ENCODE results near the gene MINK1. TPM values are rescaled to one million over a fixed set of nuclear protein-coding genes. Genes with fewer than 3 reads are reported as not detected.
A peak's percentile ranks its signal among the peaks of the same experiment; 100 is the strongest.

Gene MINK1
- total RNA-seq (2014; rRNA removed; shearing (Covaris generic)) (38.3 and 40.6 TPM in 2 replicates), total RNA-seq (2022) (61.0 and 62.5 TPM in 2 replicates), Bru-seq, nascent RNA (percentile 59 among the genes with signal in this experiment), BruChase-seq, experiment 1, labeled RNA remaining after a 6-hour chase (percentile 76 among the genes with signal in this experiment), BruChase-seq, experiment 2, labeled RNA remaining after a 2-hour chase (percentile 67 among the genes with signal in this experiment)
- long read RNA-seq, full-length matches to known transcripts = 24 of 107 reads
- long read RNA-seq, partial matches to known transcripts = 34 of 107 reads
- long read RNA-seq, other reads (novel, unspliced or antisense) = 49 of 107 reads

DNA sequence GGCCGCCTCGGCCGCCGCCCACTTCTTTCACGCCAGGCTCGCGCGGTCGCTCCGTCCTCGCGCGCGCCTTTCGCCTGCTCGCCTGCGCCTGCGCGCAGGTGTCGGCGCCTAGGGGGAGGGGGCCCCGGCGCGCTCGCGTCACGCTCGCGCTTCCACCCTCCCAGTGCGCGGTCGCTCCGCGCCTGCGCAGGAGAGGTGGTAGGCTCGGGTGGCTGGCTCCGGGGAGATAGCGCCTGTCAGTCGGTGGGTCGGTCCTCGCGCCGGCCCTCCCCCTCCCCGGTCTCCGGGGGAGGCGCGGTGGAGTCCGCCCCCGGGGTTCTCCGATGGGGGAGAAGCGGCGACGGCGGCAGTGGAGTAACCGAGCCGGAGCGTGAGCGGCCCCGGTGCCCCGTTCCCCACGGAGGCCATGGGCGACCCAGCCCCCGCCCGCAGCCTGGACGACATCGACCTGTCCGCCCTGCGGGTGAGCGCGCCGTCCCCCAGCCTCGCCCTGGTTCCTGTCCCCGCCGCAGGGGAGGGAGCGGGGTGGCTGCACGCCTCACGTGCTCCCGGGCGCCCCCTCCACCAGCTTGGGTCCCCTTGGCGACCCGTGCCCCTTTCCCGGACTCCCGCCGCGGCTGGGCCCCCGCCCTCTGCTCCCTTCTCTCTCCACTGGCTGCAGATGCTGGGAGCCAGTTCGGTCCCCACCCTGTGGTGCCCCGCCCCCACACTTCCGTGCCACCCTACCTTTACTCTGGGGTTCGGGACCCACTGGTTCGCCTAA is at the start of gene MINK1:
Gene MINK1, plus strand, starts transcription at position 163 of the 763 bp plus-strand sequence. Its CDS starts 244 bp downstream, at position 407.
- Histone ChIP-seq H3K27ac (ENCODE audit: low read depth, low read length, poor library complexity, severe bottlenecking) (peak within 1 kb of the TSS; percentile 49), H3K36me3 (ENCODE audit: insufficient read depth, low read length) (peaks cover 25% of the 10 kb centered on the region; the same call in 1 of the 2 replicates), H3K9me3 (ENCODE audit: low read length) (no peaks in the 10 kb centered on the region), H3K79me2 (ENCODE audit: insufficient read depth, low read depth, low read length) (peaks cover 37% of the 10 kb centered on the region), H4K20me1 (ENCODE audit: insufficient read depth, low read length) (no peaks in the 10 kb centered on the region), H3K4me1 (ENCODE audit: insufficient read depth, low read length, poor library complexity, severe bottlenecking) (peaks cover 23% of the 10 kb centered on the region), H2AFZ (ENCODE audit: low read length) (peak within 1 kb of the TSS; percentile 91; the same call in 1 of the 2 replicates), H3K9me2 (ENCODE audit: insufficient read depth, low read length) (no peaks in the 10 kb centered on the region), H3K4me2 (ENCODE audit: low read length) (peak within 1 kb of the TSS; percentile 80), H3K4me3 (ENCODE audit: low read depth, low read length, poor library complexity, severe bottlenecking) (peak within 1 kb of the TSS; percentile 87)
- intact Hi-C loops (cut with micrococcal nuclease; ENCODE audit: unreplicated experiment) = loop anchor here (2.0 to 5.0 kb wide), 2 partner anchors 27 to 196 kb away; partner anchors contain the start of gene PLD2
- ChIA-PET POLR2A (interaction anchor here (0.7 to 1.3 kb wide), 2 partner anchors 43 to 107 kb away, joined by 3 to 4 read pairs; partner anchors contain the start of genes RNF167 and SLC25A11), CTCF (ENCODE audit: unreplicated experiment) (interaction anchor here (0.9 kb wide), 1 partner anchor 43 kb away, joined by 3 read pairs; no protein-coding TSS in a partner anchor)
- TF ChIP-seq EZH2phosphoT487 (IDR thresholded peaks at IDR 0.05; ENCODE audit: borderline replicate concordance, low read depth, low read length) = no peak
- TF ChIP-seq, protein P1, sequence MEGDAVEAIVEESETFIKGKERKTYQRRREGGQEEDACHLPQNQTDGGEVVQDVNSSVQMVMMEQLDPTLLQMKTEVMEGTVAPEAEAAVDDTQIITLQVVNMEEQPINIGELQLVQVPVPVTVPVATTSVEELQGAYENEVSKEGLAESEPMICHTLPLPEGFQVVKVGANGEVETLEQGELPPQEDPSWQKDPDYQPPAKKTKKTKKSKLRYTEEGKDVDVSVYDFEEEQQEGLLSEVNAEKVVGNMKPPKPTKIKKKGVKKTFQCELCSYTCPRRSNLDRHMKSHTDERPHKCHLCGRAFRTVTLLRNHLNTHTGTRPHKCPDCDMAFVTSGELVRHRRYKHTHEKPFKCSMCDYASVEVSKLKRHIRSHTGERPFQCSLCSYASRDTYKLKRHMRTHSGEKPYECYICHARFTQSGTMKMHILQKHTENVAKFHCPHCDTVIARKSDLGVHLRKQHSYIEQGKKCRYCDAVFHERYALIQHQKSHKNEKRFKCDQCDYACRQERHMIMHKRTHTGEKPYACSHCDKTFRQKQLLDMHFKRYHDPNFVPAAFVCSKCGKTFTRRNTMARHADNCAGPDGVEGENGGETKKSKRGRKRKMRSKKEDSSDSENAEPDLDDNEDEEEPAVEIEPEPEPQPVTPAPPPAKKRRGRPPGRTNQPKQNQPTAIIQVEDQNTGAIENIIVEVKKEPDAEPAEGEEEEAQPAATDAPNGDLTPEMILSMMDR (conservative IDR thresholded peaks at IDR 0.05; ENCODE audit: low read length) = no peak
- DNase-seq (ENCODE audit: low spot score) = peak; percentile 96
- BruUV-seq (replicated peaks) = no TSS peak

DNA sequence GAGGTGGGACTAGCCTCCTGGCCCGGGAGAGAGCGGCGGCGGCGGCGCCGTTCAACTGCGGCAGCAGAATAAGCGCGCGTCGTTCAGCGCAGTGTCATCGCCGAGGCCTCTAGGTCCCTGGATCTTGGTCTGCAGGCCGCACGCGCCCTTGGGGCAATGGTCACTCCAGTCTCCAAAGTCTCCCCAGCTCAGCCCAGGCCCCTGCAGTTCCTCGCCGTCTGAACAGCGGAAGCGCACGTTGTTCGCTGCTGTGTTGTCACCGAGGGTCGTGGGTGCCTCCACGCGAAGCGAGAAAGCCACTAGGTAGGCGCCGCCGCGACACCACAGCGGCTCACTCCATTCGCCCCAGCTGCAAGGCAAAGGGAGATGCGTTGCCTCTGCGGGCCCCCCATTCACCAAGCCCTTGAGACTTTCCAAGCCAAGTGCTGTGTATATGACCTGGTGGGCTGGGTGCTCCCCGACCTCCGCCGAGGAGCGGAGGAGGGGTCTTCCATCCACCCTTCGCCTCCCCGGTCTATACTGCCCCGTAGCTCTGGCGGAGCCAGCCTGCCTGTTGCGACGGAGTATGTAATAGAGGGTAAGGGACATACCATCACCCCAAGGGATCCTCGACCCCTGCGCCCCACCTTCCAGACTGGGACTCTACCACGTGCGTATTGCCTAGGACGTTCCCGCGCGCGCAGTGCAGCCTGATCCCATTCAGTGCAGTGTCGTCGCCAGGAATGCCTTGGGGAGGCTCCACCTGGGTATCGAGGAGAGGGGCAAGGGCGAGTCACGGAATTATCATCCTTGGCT is 47.6 kb upstream of the MINK1 start:
- Histone ChIP-seq H3K79me2 (ENCODE audit: insufficient read depth, low read depth, low read length) (no peaks in the 10 kb centered on the region), H4K20me1 (ENCODE audit: insufficient read depth, low read length) (no peaks in the 10 kb centered on the region), H3K4me2 (ENCODE audit: low read length) (no peak overlapping the region), H3K9me3 (ENCODE audit: low read length) (no peaks in the 10 kb centered on the region), H3K36me3 (ENCODE audit: insufficient read depth, low read length) (no peaks in the 10 kb centered on the region), H3K4me1 (ENCODE audit: insufficient read depth, low read length, poor library complexity, severe bottlenecking) (peaks cover 10% of the 10 kb centered on the region), H3K27ac (ENCODE audit: low read depth, low read length, poor library complexity, severe bottlenecking) (no peak overlapping the region), H3K9me2 (ENCODE audit: insufficient read depth, low read length) (no peaks in the 10 kb centered on the region), H3K4me3 (ENCODE audit: low read depth, low read length, poor library complexity, severe bottlenecking) (no peak overlapping the region), H2AFZ (ENCODE audit: low read length) (no peak overlapping the region)
- POLR2A ChIA-PET = no interaction called here
- DNase-seq (ENCODE audit: low spot score) = no peak
- intact Hi-C loops (cut with micrococcal nuclease; ENCODE audit: unreplicated experiment) = no loop called here
- no peak for TF ChIP-seq EZH2phosphoT487 (IDR thresholded peaks at IDR 0.05; ENCODE audit: borderline replicate concordance, low read depth, low read length)
- TF ChIP-seq, protein P1 (conservative IDR thresholded peaks at IDR 0.05; ENCODE audit: low read length) = no peak
- no TSS peak for BruUV-seq (replicated peaks)
- CTCF ChIA-PET (ENCODE audit: unreplicated experiment) = no interaction called here
